Lower leg skin (tissue), 3 donors: Measurements from ENCODE around the gene ATP23.

Source experiments
- POLR2A ChIP-seq, 2 donors: fragments of 450-650 bp; IDR thresholded peaks; one replicate each; pipeline ENCODE4 v1.6.1; 2016 to 2017; ENCODE audit warnings: antibody characterized with exemption in 2 of 2, mild to moderate bottlenecking in 1 of 2, moderate library complexity in 1 of 2
- TF ChIP-seq, protein P1 (sequence below), 3 donors: fragments of 450-650 bp; IDR thresholded peaks; one replicate each; pipeline ENCODE4 v1.5.1; 2016; ENCODE audit warnings: antibody characterized with exemption in 3 of 3, mild to moderate bottlenecking in 3 of 3, moderate library complexity in 2 of 3

DNA sequence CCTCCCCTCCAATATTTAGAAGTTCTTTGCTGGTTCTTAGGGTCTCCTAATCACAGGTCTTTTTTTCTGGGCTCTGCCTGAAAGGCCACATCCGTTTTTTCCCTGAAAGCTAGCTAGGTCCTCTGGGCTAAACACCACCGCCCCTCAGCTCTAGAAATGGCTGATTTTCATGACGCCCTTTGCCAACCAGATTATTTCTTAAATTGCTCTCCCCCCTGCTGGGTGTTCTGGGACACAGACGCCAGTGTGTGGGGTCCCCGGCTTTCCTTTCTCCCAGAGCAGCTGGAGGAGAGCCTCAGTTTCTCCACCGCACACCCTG, 45.3 kb upstream of the ATP23 start:
- TF ChIP-seq, protein P1, sequence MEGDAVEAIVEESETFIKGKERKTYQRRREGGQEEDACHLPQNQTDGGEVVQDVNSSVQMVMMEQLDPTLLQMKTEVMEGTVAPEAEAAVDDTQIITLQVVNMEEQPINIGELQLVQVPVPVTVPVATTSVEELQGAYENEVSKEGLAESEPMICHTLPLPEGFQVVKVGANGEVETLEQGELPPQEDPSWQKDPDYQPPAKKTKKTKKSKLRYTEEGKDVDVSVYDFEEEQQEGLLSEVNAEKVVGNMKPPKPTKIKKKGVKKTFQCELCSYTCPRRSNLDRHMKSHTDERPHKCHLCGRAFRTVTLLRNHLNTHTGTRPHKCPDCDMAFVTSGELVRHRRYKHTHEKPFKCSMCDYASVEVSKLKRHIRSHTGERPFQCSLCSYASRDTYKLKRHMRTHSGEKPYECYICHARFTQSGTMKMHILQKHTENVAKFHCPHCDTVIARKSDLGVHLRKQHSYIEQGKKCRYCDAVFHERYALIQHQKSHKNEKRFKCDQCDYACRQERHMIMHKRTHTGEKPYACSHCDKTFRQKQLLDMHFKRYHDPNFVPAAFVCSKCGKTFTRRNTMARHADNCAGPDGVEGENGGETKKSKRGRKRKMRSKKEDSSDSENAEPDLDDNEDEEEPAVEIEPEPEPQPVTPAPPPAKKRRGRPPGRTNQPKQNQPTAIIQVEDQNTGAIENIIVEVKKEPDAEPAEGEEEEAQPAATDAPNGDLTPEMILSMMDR (IDR thresholded peaks at IDR 0.05), result no peak
- TF ChIP-seq POLR2A (IDR thresholded peaks at IDR 0.05), result no peak
